ENCODE data around the gene ADTRP. TPM values are rescaled to one million over a fixed set of nuclear protein-coding genes. Genes with fewer than 3 reads are reported as not detected.

ADTRP gene
- total RNA-seq, 1 donor from 2014 or later: 0.33 TPM

DNA sequence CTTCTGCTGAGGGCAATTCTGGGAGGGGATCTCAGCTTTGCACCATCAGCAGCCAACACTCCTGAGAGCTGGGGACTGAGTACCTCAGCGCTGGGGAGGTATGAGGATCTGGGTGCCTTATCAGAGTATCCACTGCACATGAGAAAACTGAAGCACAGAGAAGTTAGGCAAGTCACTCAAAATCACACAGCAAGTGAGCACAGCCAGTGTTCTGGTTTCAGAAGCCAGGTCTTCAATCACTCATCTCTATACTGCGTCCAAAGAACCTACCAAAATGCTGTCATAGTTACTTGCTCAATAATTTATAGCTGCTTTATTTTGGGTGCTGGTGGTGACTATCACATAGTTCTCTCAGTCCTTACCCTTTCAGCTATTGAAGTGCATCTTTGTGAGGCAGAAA, 5.0 kb downstream of the ADTRP start:
- H3K9me3 ChIP-seq (replicated peaks): no peaks in the 10 kb centered on the region
- no peaks in the 10 kb centered on the region for H3K36me3 ChIP-seq
- DNase-seq: no peak
- TF ChIP-seq, protein P1, sequence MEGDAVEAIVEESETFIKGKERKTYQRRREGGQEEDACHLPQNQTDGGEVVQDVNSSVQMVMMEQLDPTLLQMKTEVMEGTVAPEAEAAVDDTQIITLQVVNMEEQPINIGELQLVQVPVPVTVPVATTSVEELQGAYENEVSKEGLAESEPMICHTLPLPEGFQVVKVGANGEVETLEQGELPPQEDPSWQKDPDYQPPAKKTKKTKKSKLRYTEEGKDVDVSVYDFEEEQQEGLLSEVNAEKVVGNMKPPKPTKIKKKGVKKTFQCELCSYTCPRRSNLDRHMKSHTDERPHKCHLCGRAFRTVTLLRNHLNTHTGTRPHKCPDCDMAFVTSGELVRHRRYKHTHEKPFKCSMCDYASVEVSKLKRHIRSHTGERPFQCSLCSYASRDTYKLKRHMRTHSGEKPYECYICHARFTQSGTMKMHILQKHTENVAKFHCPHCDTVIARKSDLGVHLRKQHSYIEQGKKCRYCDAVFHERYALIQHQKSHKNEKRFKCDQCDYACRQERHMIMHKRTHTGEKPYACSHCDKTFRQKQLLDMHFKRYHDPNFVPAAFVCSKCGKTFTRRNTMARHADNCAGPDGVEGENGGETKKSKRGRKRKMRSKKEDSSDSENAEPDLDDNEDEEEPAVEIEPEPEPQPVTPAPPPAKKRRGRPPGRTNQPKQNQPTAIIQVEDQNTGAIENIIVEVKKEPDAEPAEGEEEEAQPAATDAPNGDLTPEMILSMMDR (IDR thresholded peaks at IDR 0.05; ENCODE audit: borderline replicate concordance): no peak
- no peak overlapping the region for H3K27ac ChIP-seq (replicated peaks)
- peaks cover 16% of the 10 kb centered on the region for H3K4me1 ChIP-seq
- no peak overlapping the region for H3K4me3 ChIP-seq
- intact Hi-C loops (cut with micrococcal nuclease): no loop called here
- peaks cover 5% of the 10 kb centered on the region for H3K27me3 ChIP-seq (ENCODE audit: low read depth)

DNA sequence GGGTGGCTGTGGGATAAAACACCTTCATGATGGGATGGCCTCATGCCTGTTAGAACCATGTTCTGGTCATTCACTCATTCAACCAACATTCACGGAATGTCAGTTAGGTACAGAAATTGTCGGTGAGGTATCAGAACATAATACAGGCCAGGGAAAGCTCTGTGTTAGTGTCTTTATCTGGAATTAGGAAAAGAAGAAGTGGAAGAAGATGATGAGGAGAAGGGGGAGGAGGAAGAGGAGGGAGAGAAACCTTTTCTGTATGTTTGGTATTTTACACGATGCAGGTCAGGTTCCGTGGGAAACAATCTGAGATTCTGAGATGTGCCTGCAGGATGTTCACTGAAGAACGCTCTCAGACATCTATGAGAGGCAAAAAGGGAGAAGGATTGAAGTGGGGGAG, 5.6 kb downstream of the ADTRP start:
- Histone ChIP-seq H3K4me1 (peaks cover 16% of the 10 kb centered on the region), H3K9me3 (replicated peaks) (no peaks in the 10 kb centered on the region), H3K4me3 (no peak overlapping the region), H3K36me3 (no peaks in the 10 kb centered on the region), H3K27ac (replicated peaks) (no peak overlapping the region), H3K27me3 (ENCODE audit: low read depth) (peaks cover 5% of the 10 kb centered on the region)
- no peak for DNase-seq
- intact Hi-C loops (cut with micrococcal nuclease): no loop called here
- TF ChIP-seq, protein P1 (IDR thresholded peaks at IDR 0.05; ENCODE audit: borderline replicate concordance): no peak

DNA sequence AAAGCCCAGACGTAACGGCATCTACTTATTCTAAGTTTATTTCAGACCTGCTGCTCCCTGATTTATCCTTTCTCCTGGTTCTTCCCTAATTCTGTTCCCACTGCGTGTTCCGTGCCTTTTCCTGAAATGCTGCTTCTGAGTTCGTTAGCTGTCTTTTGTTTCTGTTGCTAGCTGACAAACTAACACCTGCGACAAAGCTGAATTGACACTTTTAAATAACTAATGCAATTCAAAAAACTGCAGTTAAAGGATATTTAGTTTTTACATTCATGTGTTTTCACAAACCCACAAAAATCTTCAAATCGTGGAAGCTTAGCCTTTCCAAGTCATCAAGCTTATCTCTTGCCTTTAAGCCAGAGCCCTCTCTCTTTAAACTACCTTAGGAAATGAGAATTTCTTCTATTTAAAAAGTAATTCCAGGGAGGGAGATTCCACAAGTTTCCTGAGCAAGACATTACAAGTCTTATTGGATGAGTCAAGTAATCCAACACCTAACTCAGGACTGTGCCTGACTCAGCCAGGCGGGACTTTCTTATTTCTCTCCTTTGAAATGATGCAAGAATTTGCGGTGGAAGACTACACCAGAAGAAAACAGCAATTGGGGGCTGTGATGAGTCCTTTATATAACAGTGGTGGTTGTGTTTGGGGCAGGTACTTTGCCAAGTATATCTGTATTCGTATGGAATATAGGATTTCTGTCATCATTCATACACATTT, 6.3 kb downstream of the ADTRP start:
- no peak for DNase-seq
- Histone ChIP-seq H3K4me3 (no peak overlapping the region), H3K27me3 (ENCODE audit: low read depth) (peaks cover 5% of the 10 kb centered on the region), H3K27ac (replicated peaks) (no peak overlapping the region), H3K4me1 (peaks cover 16% of the 10 kb centered on the region), H3K36me3 (no peaks in the 10 kb centered on the region), H3K9me3 (replicated peaks) (no peaks in the 10 kb centered on the region)
- intact Hi-C loops (cut with micrococcal nuclease): no loop called here
- TF ChIP-seq, protein P1 (IDR thresholded peaks at IDR 0.05; ENCODE audit: borderline replicate concordance): no peak

DNA sequence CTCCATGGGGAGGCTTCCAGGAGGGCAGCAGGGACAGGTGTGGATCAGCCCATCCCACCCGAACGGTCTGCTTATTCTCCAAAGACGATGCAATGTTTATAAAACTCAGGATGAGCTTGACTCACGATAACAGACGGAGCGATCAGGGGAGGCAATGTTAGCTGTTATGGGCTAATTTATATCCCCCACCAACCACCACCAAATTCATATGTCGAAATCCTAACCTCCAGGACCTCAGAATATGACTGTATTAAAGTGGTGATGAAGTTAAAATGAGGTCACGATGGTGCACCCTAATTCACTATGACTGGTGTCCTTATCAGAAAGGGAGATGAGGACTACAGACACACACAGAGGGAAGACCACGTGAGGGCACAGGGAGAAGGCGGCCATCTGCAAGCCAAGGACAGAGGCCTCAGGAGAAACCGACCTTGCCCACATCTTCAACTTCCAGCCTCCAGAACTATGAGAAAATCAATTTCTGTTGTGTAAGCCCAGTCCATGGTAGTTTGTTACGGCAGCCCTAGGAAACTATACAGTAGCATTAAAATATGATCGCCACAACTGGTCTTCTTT, 7.0 kb downstream of the ADTRP start:
- H3K9me3 ChIP-seq (replicated peaks): no peaks in the 10 kb centered on the region
- no peaks in the 10 kb centered on the region for H3K36me3 ChIP-seq
- H3K27ac ChIP-seq (replicated peaks): peak overlapping the region; percentile 79
- no peak for DNase-seq
- H3K4me1 ChIP-seq: peaks cover 16% of the 10 kb centered on the region
- H3K27me3 ChIP-seq (ENCODE audit: low read depth): peaks cover 5% of the 10 kb centered on the region
- H3K4me3 ChIP-seq: no peak overlapping the region
- TF ChIP-seq, protein P1 (IDR thresholded peaks at IDR 0.05; ENCODE audit: borderline replicate concordance): no peak
- intact Hi-C loops (cut with micrococcal nuclease): no loop called here

DNA sequence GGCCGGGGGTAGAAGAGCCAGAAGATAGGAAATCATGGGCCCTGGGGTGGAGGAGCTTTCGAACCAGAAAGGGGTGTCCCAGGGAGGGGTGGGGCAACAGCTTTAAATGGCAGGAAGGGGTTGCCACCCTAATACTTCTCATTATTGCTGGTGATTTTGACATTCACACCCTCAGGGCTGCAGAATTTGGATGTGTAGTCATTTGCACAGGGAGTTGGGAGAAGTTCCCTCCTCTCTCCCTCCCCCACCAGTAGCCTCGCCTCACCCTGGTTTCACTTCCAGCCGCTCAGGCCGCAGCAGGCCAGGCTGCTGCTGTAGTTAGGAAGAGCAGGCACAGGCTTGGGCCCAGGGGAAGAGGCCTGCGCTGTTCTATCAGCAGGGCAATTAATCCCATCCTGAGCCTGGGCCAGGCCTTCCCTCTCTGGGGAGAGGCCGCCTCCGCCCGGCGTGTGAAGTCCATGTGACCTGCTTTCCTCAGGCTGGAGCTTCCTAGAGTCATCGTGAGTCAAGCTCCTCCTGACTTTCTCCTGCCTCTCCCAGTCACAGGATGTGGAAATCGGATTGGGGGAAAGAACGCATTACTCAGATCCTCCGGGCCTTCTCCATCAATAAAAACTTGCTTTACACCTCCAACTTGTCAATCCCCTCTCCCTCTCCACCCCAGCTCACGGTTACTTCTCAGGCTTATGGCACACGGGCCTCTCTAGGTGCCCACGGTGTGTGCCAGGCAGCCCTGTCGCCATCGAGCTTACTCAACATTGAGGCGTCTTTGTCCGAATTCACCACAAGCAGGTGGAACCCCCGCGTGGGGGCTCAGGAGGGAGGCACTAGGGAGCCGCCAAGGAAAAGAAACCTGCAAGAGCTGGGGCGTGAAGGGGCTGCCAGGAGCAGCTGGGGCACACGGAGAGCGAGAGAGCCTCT, 7.8 kb downstream of the ADTRP start:
- DNase-seq: peak; percentile 89
- intact Hi-C loops (cut with micrococcal nuclease): no loop called here
- peak overlapping the region; percentile 79 for H3K27ac ChIP-seq (replicated peaks)
- peak overlapping the region; percentile 34 for H3K4me3 ChIP-seq
- peaks cover 16% of the 10 kb centered on the region for H3K4me1 ChIP-seq
- H3K27me3 ChIP-seq (ENCODE audit: low read depth): peaks cover 5% of the 10 kb centered on the region
- TF ChIP-seq, protein P1 (IDR thresholded peaks at IDR 0.05; ENCODE audit: borderline replicate concordance): no peak
- no peaks in the 10 kb centered on the region for H3K36me3 ChIP-seq
- H3K9me3 ChIP-seq (replicated peaks): no peaks in the 10 kb centered on the region
